OCI-LY1 (cell line): ENCODE data around the gene SLC9A9.

Experiments
- CTCF ChIP-seq: fragments of 200-600 bp; sonication (generic), shearing (Covaris generic); IDR thresholded peaks from 2 replicates; pipeline ENCODE4 v1.5.1; 2017; ENCODE audit warnings: mild to moderate bottlenecking, antibody characterized with exemption, low read length, moderate library complexity, mixed read lengths
- EZH2 ChIP-seq: fragments of 200-600 bp; sonication (generic), shearing (Covaris generic); IDR thresholded peaks from 2 replicates; pipeline ENCODE4 v1.8.0; 2017; ENCODE audit warnings: borderline replicate concordance, mixed run types, mild to moderate bottlenecking, antibody characterized with exemption, low read length, moderate library complexity, mixed read lengths

GRCh38 chr3:143314251-143315093 lies 533.8 kb downstream of the SLC9A9 start:
- TF ChIP-seq EZH2 (no peak), CTCF (no peak)
